GM19328 (cell line): ENCODE data around the gene TBC1D21.

Source experiments
- ATAC-seq: cut with Tn5 transposase; IDR thresholded peaks from one replicate; pipeline ENCODE4 v1.9.1; 2021; ENCODE audit warnings: mild to moderate bottlenecking, moderate library complexity; ENCODE audit not compliant: unreplicated experiment

Gene TBC1D21

GRCh38 chr15:73873456-73873855 is at the start of gene TBC1D21:
TBC1D21 (plus strand) TSS chr15:73873564; CDS start chr15:73873710, 146 bp downstream.
- no peak for ATAC-seq

GRCh38 chr15:73826711-73827251 is 46.6 kb upstream of the TBC1D21 start:
- no peak for ATAC-seq

GRCh38 chr15:73829523-73829922 is 43.8 kb upstream of the TBC1D21 start:
- no peak for ATAC-seq

- no peak for ATAC-seq
These were observed 40.7 kb upstream of the TBC1D21 start for GRCh38 chr15:73832657-73833056.

- no peak for ATAC-seq
These were observed 36.5 kb upstream of the TBC1D21 start for GRCh38 chr15:73836845-73837244.

GRCh38 chr15:73838831-73839426 is 34.4 kb upstream of the TBC1D21 start:
- ATAC-seq: no peak

GRCh38 chr15:73839699-73840377 is 33.5 kb upstream of the TBC1D21 start:
- no peak for ATAC-seq

GRCh38 chr15:73840771-73841170 is 32.6 kb upstream of the TBC1D21 start:
- ATAC-seq: no peak

- no peak for ATAC-seq
These were observed 31.3 kb upstream of the TBC1D21 start for GRCh38 chr15:73841756-73842725.

GRCh38 chr15:73843787-73844186 is 29.6 kb upstream of the TBC1D21 start:
- no peak for ATAC-seq

GRCh38 chr15:73844356-73844755 is 29.0 kb upstream of the TBC1D21 start:
- no peak for ATAC-seq

GRCh38 chr15:73845507-73845906 is 27.9 kb upstream of the TBC1D21 start:
- ATAC-seq: no peak

- ATAC-seq: no peak
These were observed 27.5 kb upstream of the TBC1D21 start for GRCh38 chr15:73845907-73846306.

- ATAC-seq: no peak
These were observed 23.7 kb upstream of the TBC1D21 start for GRCh38 chr15:73849641-73850040.

GRCh38 chr15:73850228-73850627 is 23.1 kb upstream of the TBC1D21 start:
- no peak for ATAC-seq

GRCh38 chr15:73851689-73852088 is 21.7 kb upstream of the TBC1D21 start:
- ATAC-seq: no peak

- no peak for ATAC-seq
These were observed 20.9 kb upstream of the TBC1D21 start for GRCh38 chr15:73852507-73852906.

GRCh38 chr15:73854265-73854664 is 19.1 kb upstream of the TBC1D21 start:
- ATAC-seq: no peak

- ATAC-seq: no peak
These were observed 16.7 kb upstream of the TBC1D21 start for GRCh38 chr15:73856458-73857192.

- no peak for ATAC-seq
These were observed 16.0 kb upstream of the TBC1D21 start for GRCh38 chr15:73857193-73857920.
